OCI-LY7 (cell line): ENCODE data around the gene GATAD1. TPM values are rescaled to one million over a fixed set of nuclear protein-coding genes. Genes with fewer than 3 reads are reported as not detected.

Experiments used
- BruUV-seq: library from RNA; stranded (reverse); fragments of 400-500 nt; replicated peaks from 2 replicates; lab custom pipeline; 2021; lab: Mats Ljungman, UMichigan
- CTCF ChIA-PET: fragments of 300-600 bp; sonication (Branson Sonifier 250); formaldehyde crosslinking; loops from one replicate; lab custom pipeline; 2022; ENCODE audit warnings: antibody characterized with exemption; ENCODE audit not compliant: unreplicated experiment; lab: Charles Lee
- POLR2A ChIA-PET: fragments of 300-600 bp; sonication (Branson Sonifier 250); formaldehyde crosslinking; loops from one replicate; lab custom pipeline; 2022; ENCODE audit warnings: antibody characterized with exemption; lab: Charles Lee
- DNase-seq: peaks from one replicate; pipeline ENCODE4 v3.0.0-alpha.2; 2015; ENCODE audit warnings: low spot score
- H2AFZ ChIP-seq: fragments of 200-600 bp; sonication (generic), shearing (Covaris generic); 2 replicates; pipeline ENCODE4 v1.6.1; 2014; ENCODE audit warnings: mild to moderate bottlenecking, antibody characterized with exemption, low read length, moderate library complexity
- H3K27ac ChIP-seq: fragments of 200-600 bp; sonication (generic); 2 replicates; pipeline ENCODE4 v1.5.1; 2014; ENCODE audit warnings: mixed run types, low read depth, mild to moderate bottlenecking, moderate library complexity, low read length, inconsistent platforms; ENCODE audit not compliant: poor library complexity, severe bottlenecking
- H3K36me3 ChIP-seq: fragments of 200-600 bp; sonication (generic); 2 replicates; pipeline ENCODE4 v1.6.1; 2014; ENCODE audit warnings: mild to moderate bottlenecking, antibody characterized with exemption, low read length, moderate library complexity, mixed read lengths; ENCODE audit not compliant: insufficient read depth
- H3K4me1 ChIP-seq: fragments of 200-600 bp; sonication (generic); 2 replicates; pipeline ENCODE4 v1.5.1; 2014; ENCODE audit warnings: mild to moderate bottlenecking, low read length; ENCODE audit not compliant: insufficient read depth, poor library complexity, severe bottlenecking
- H3K4me2 ChIP-seq: fragments of 200-600 bp; sonication (generic); 2 replicates; pipeline ENCODE4 v1.6.1; 2014; ENCODE audit warnings: mild to moderate bottlenecking, low read length
- H3K4me3 ChIP-seq: fragments of 200-600 bp; sonication (generic); 2 replicates; pipeline ENCODE4 v1.5.1; 2014; ENCODE audit warnings: mild to moderate bottlenecking, low read depth, low read length; ENCODE audit not compliant: poor library complexity, severe bottlenecking
- H3K79me2 ChIP-seq: fragments of 200-600 bp; sonication (generic); 2 replicates; pipeline ENCODE4 v1.6.1; 2016; ENCODE audit warnings: low read depth, mild to moderate bottlenecking, low read length, moderate library complexity, mixed read lengths; ENCODE audit not compliant: insufficient read depth
- H3K9me2 ChIP-seq: fragments of 200-600 bp; sonication (generic); 2 replicates; pipeline ENCODE4 v1.6.1; 2016; ENCODE audit warnings: mild to moderate bottlenecking, low read length, mixed read lengths; ENCODE audit not compliant: insufficient read depth
- H3K9me3 ChIP-seq: fragments of 200-600 bp; sonication (generic); 2 replicates; pipeline ENCODE4 v1.6.1; 2014; ENCODE audit warnings: mild to moderate bottlenecking, mixed run types, low read length, mixed read lengths
- H4K20me1 ChIP-seq: fragments of 200-600 bp; sonication (generic); 2 replicates; pipeline ENCODE4 v1.6.1; 2014; ENCODE audit warnings: mild to moderate bottlenecking, antibody characterized with exemption, low read length, moderate library complexity, mixed read lengths; ENCODE audit not compliant: insufficient read depth
- EZH2phosphoT487 ChIP-seq: fragments of 200-600 bp; sonication (generic); IDR thresholded peaks from 2 replicates; pipeline ENCODE4 v1.6.1; 2018; ENCODE audit warnings: low read depth, borderline replicate concordance, mild to moderate bottlenecking, mixed run types, antibody characterized with exemption, low read length, moderate library complexity, mixed read lengths
- intact Hi-C: fragments of 100-400 bp; cut with micrococcal nuclease; formaldehyde crosslinking; loops from one replicate; pipeline ENCODE4 v1.10.0; 2022; ENCODE audit not compliant: unreplicated experiment
- total RNA-seq, 2 experiments: library from RNA; depleted of rRNA in 1 of 2; stranded (reverse); fragments of >200 nt in 1 of 2; shearing (Covaris generic) in 1 of 2; gene quantifications; 2 replicates each; pipeline ENCODE4 v1.2.3, GENCODE V29; 2014 to 2022
- TF ChIP-seq, protein P1 (sequence below): fragments of 200-600 bp; sonication (generic); conservative IDR thresholded peaks from 2 replicates; pipeline ENCODE4 v1.5.1; 2014; ENCODE audit warnings: mild to moderate bottlenecking, antibody characterized with exemption, low read length, moderate library complexity, mixed read lengths

Gene GATAD1
- total RNA-seq, 2 experiments from 2014 or later = 19.6 to 37.9 TPM

DNA sequence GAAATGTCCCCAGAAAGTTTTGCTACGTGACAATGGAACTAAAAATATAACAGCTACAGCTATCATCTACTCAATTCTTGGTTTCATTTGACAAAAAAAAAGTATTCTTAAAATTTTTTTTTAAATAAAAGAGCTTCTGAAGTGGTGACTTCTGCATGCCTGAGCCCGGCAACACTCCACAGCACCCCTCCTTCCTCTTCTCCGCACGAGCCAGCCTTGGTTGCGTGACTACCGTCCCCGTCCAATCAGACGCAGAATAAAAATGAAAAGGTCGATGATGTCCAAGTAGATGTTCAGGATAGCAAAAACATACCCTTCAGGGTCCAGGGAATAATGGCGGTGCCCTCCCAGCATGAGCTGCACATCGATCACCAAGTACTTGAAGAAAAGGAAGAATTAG is 34.5 kb upstream of the GATAD1 start:
- H3K9me3 ChIP-seq = no peaks in the 10 kb centered on the region
- H3K4me2 ChIP-seq = no peak overlapping the region
- no peaks in the 10 kb centered on the region for H3K79me2 ChIP-seq
- no peaks in the 10 kb centered on the region for H3K9me2 ChIP-seq
- intact Hi-C loops = no loop called here
- TF ChIP-seq, protein P1, sequence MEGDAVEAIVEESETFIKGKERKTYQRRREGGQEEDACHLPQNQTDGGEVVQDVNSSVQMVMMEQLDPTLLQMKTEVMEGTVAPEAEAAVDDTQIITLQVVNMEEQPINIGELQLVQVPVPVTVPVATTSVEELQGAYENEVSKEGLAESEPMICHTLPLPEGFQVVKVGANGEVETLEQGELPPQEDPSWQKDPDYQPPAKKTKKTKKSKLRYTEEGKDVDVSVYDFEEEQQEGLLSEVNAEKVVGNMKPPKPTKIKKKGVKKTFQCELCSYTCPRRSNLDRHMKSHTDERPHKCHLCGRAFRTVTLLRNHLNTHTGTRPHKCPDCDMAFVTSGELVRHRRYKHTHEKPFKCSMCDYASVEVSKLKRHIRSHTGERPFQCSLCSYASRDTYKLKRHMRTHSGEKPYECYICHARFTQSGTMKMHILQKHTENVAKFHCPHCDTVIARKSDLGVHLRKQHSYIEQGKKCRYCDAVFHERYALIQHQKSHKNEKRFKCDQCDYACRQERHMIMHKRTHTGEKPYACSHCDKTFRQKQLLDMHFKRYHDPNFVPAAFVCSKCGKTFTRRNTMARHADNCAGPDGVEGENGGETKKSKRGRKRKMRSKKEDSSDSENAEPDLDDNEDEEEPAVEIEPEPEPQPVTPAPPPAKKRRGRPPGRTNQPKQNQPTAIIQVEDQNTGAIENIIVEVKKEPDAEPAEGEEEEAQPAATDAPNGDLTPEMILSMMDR = no peak
- no peak for TF ChIP-seq EZH2phosphoT487
- H3K4me1 ChIP-seq = no peaks in the 10 kb centered on the region
- no peaks in the 10 kb centered on the region for H3K36me3 ChIP-seq
- no TSS peak for BruUV-seq
- H3K4me3 ChIP-seq = no peak overlapping the region
- DNase-seq = no peak
- no peak overlapping the region for H3K27ac ChIP-seq
- H4K20me1 ChIP-seq = no peaks in the 10 kb centered on the region
- CTCF ChIA-PET = no interaction called here
- POLR2A ChIA-PET = interaction anchor here (0.7 to 1.3 kb wide), 3 partner anchors 11 to 466 kb away, joined by 3 to 8 read pairs (median 3); no protein-coding TSS in a partner anchor
- no peak overlapping the region for H2AFZ ChIP-seq

DNA sequence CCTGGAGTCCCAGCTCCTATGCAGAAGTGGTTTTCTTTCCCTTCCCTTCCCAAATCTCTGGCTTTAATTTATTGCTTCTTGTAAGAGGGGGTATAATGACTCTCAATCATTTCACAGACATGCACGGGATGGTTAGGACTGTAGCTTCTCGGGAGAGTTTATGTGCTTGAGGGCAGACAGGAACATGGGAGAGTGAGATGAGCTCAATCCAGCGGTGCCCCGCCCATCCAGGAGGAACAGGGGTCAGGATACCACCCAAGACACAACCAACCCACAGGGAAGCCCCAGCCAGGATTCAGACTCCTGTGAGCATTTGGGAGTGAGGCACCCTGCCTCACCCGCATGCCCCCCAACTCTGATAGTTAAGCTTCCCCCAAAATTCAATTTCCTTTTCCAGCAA is 33.7 kb upstream of the GATAD1 start:
- Histone ChIP-seq H3K4me3 (no peak overlapping the region), H3K9me3 (no peaks in the 10 kb centered on the region), H2AFZ (no peak overlapping the region), H4K20me1 (no peaks in the 10 kb centered on the region), H3K4me2 (no peak overlapping the region), H3K4me1 (no peaks in the 10 kb centered on the region), H3K27ac (no peak overlapping the region), H3K79me2 (no peaks in the 10 kb centered on the region), H3K9me2 (no peaks in the 10 kb centered on the region), H3K36me3 (no peaks in the 10 kb centered on the region)
- ChIA-PET CTCF (no interaction called here), POLR2A (interaction anchor here (1.1 to 1.3 kb wide), 2 partner anchors 10 to 11 kb away, joined by 3 to 8 read pairs; no protein-coding TSS in a partner anchor)
- TF ChIP-seq EZH2phosphoT487 = no peak
- TF ChIP-seq, protein P1 = no peak
- intact Hi-C loops = no loop called here
- DNase-seq = no peak
- no TSS peak for BruUV-seq

DNA sequence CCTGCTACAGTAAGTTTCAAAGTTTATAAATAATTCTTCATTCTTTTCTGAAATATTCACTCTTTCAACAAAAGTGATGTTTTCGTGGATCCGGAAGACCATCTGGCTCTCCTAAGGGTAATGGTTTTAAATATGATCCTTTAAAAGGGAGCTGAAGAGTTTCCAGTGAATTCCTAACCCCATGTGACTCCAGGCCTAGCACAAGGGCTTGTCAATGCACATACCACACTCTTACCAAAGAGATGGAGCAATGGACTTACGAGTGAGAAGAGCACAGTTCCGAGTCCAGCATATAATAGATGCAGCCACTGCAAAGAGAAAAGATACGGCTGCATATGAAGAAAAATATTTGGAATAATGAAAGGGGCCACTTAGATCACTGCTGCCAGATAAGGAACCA is 32.1 kb upstream of the GATAD1 start:
- H3K4me3 ChIP-seq = no peak overlapping the region
- BruUV-seq = no TSS peak
- no peaks in the 10 kb centered on the region for H3K4me1 ChIP-seq
- no peaks in the 10 kb centered on the region for H3K36me3 ChIP-seq
- H3K27ac ChIP-seq = no peak overlapping the region
- TF ChIP-seq, protein P1 = no peak
- TF ChIP-seq EZH2phosphoT487 = no peak
- H3K4me2 ChIP-seq = no peak overlapping the region
- intact Hi-C loops = no loop called here
- H4K20me1 ChIP-seq = no peaks in the 10 kb centered on the region
- no peak for DNase-seq
- no peaks in the 10 kb centered on the region for H3K9me2 ChIP-seq
- H2AFZ ChIP-seq = no peak overlapping the region
- no peaks in the 10 kb centered on the region for H3K79me2 ChIP-seq
- CTCF ChIA-PET = no interaction called here
- POLR2A ChIA-PET = interaction anchor here (0.6 to 1.5 kb wide), 3 partner anchors 14 to 487 kb away, joined by 3 to 6 read pairs (median 5); no protein-coding TSS in a partner anchor
- H3K9me3 ChIP-seq = no peaks in the 10 kb centered on the region
